BLaER1 (cell line): ENCODE results near the gene FAM3A.
"Not testable (repeated sequence)": the region's sequence is repeated elsewhere in the genome, so short reads cannot be mapped to it uniquely, and the experiment has no call there.

Experiments used
- H3K27ac ChIP-seq: shearing (Covaris generic); formaldehyde crosslinking; 2 replicates; pipeline ENCODE4 v1.8.1; 2022
- H3K27me3 ChIP-seq: shearing (Covaris generic); formaldehyde crosslinking; 2 replicates; pipeline ENCODE4 v1.8.1; 2022
- H3K36me3 ChIP-seq: shearing (Covaris generic); formaldehyde crosslinking; 2 replicates; pipeline ENCODE4 v1.8.1; 2022
- H3K4me1 ChIP-seq: shearing (Covaris generic); formaldehyde crosslinking; 2 replicates; pipeline ENCODE4 v1.8.1; 2022
- H3K4me2 ChIP-seq: shearing (Covaris generic); formaldehyde crosslinking; 2 replicates; pipeline ENCODE4 v1.8.1; 2022
- H3K4me3 ChIP-seq: shearing (Covaris generic); formaldehyde crosslinking; 2 replicates; pipeline ENCODE4 v1.8.1; 2022
- H3K9ac ChIP-seq: shearing (Covaris generic); formaldehyde crosslinking; 2 replicates; pipeline ENCODE4 v1.8.1; 2022
- H3K9me3 ChIP-seq: shearing (Covaris generic); formaldehyde crosslinking; 2 replicates; pipeline ENCODE4 v1.8.1; 2022
- H4K20me1 ChIP-seq: shearing (Covaris generic); formaldehyde crosslinking; 2 replicates; pipeline ENCODE4 v1.8.1; 2022
- Cebpa-rat ChIP-seq: shearing (Covaris generic); IDR thresholded peaks from 2 replicates; pipeline ENCODE4 v1.8.1; 2022

The FAM3A gene

GRCh38 chrX:154515966-154516655 is at the start of gene FAM3A:
FAM3A (minus strand) TSS chrX:154516232; CDS start chrX:154515772, 460 bp downstream.
- H4K20me1 ChIP-seq = no peaks in the 10 kb centered on the region
- peaks cover 9% of the 10 kb centered on the region; the same call in 1 of the 2 replicates for H3K36me3 ChIP-seq
- H3K4me1 ChIP-seq = peaks cover 43% of the 10 kb centered on the region
- H3K9ac ChIP-seq = peak within 1 kb of the TSS; percentile 90
- peaks cover 35% of the 10 kb centered on the region for H3K27me3 ChIP-seq
- peak within 1 kb of the TSS; percentile 80 for H3K4me2 ChIP-seq
- H3K9me3 ChIP-seq = 0 out of 2 replicates have a peak, but pooled peaks cover 18% of the 10 kb centered on the region
- peak within 1 kb of the TSS; percentile 76 for H3K4me3 ChIP-seq
- peak within 1 kb of the TSS; percentile 90 for H3K27ac ChIP-seq
- no peak for TF ChIP-seq Cebpa-rat

- H4K20me1 ChIP-seq, H3K36me3 ChIP-seq, H3K9ac ChIP-seq, H3K4me2 ChIP-seq, H3K9me3 ChIP-seq, H3K4me1 ChIP-seq, H3K27me3 ChIP-seq, H3K4me3 ChIP-seq, H3K27ac ChIP-seq: not testable (repeated sequence)
Observed at GRCh38 chrX:154562295-154562694, 46.3 kb upstream of the FAM3A start.

GRCh38 chrX:154560326-154560725 is 44.3 kb upstream of the FAM3A start:
- H4K20me1 ChIP-seq, H3K4me1 ChIP-seq, H3K27ac ChIP-seq, H3K9me3 ChIP-seq, H3K4me2 ChIP-seq, H3K4me3 ChIP-seq, H3K36me3 ChIP-seq, H3K27me3 ChIP-seq, H3K9ac ChIP-seq: not testable (repeated sequence)

GRCh38 chrX:154558896-154559295 is 42.9 kb upstream of the FAM3A start:
- peaks cover 18% of the 10 kb centered on the region for H3K36me3 ChIP-seq
- not testable (repeated sequence) for H3K4me2 ChIP-seq, H4K20me1 ChIP-seq, H3K9me3 ChIP-seq, H3K4me3 ChIP-seq, H3K9ac ChIP-seq, H3K4me1 ChIP-seq, H3K27ac ChIP-seq
- H3K27me3 ChIP-seq = peaks cover 16% of the 10 kb centered on the region; the same call in 1 of the 2 replicates

- not testable (repeated sequence) for H4K20me1 ChIP-seq, H3K4me2 ChIP-seq, H3K27ac ChIP-seq, H3K9me3 ChIP-seq, H3K4me3 ChIP-seq, H3K9ac ChIP-seq, H3K4me1 ChIP-seq
- Histone ChIP-seq H3K27me3 (peaks cover 23% of the 10 kb centered on the region), H3K36me3 (peaks cover 25% of the 10 kb centered on the region)
Observed at GRCh38 chrX:154558060-154558690, 42.1 kb upstream of the FAM3A start.

GRCh38 chrX:154552112-154552806 is 36.2 kb upstream of the FAM3A start:
- Histone ChIP-seq H4K20me1 (peaks cover 57% of the 10 kb centered on the region), H3K4me1 (peaks cover 16% of the 10 kb centered on the region), H3K27me3 (peaks cover 55% of the 10 kb centered on the region), H3K36me3 (peaks cover 43% of the 10 kb centered on the region)
- H3K9me3 ChIP-seq, H3K27ac ChIP-seq, H3K4me2 ChIP-seq, H3K9ac ChIP-seq, H3K4me3 ChIP-seq: not testable (repeated sequence)

- H3K27me3 ChIP-seq = peaks cover 48% of the 10 kb centered on the region
- H3K4me2 ChIP-seq = no peak overlapping the region
- peaks cover 31% of the 10 kb centered on the region for H3K4me1 ChIP-seq
- peaks cover 35% of the 10 kb centered on the region for H3K36me3 ChIP-seq
- H3K4me3 ChIP-seq = no peak overlapping the region
- H3K9ac ChIP-seq = no peak overlapping the region
- H4K20me1 ChIP-seq = peaks cover 57% of the 10 kb centered on the region
- H3K27ac ChIP-seq = no peak overlapping the region
- peaks cover 23% of the 10 kb centered on the region for H3K9me3 ChIP-seq
- TF ChIP-seq Cebpa-rat = no peak
Observed at GRCh38 chrX:154549766-154550165, 33.7 kb upstream of the FAM3A start.

- Histone ChIP-seq H3K36me3 (peaks cover 21% of the 10 kb centered on the region), H3K27ac (peak overlapping the region; percentile 86), H3K4me3 (peak overlapping the region; percentile 79), H3K9ac (peak overlapping the region; percentile 85), H3K4me1 (peaks cover 49% of the 10 kb centered on the region), H3K9me3 (peaks cover 23% of the 10 kb centered on the region), H3K4me2 (peak overlapping the region; percentile 75), H4K20me1 (peaks cover 53% of the 10 kb centered on the region), H3K27me3 (peaks cover 42% of the 10 kb centered on the region)
- TF ChIP-seq Cebpa-rat = no peak
Observed at GRCh38 chrX:154548028-154548316, 31.9 kb upstream of the FAM3A start.

- Histone ChIP-seq H4K20me1 (peaks cover 58% of the 10 kb centered on the region), H3K27ac (peak within 1 kb of the TSS; percentile 86), H3K9ac (peak within 1 kb of the TSS; percentile 85), H3K9me3 (peaks cover 23% of the 10 kb centered on the region), H3K4me2 (peak within 1 kb of the TSS; percentile 84), H3K4me3 (peak within 1 kb of the TSS; percentile 79), H3K27me3 (peaks cover 47% of the 10 kb centered on the region), H3K36me3 (peaks cover 20% of the 10 kb centered on the region), H3K4me1 (peaks cover 54% of the 10 kb centered on the region)
- no peak for TF ChIP-seq Cebpa-rat
Observed at GRCh38 chrX:154547245-154548027, 31.4 kb upstream of the FAM3A start, which contains the start of gene IKBKG. IKBKG (plus strand) TSS chrX:154547620; CDS start chrX:154552003, 4,383 bp downstream.
